Naive thymus-derived CD4-positive, alpha-beta T cell (primary cell): ENCODE measurements around the gene CEP55. TPM values are rescaled to one million over a fixed set of nuclear protein-coding genes. Genes with fewer than 3 reads are reported as not detected.

Experiments
- ATAC-seq: fragments of 150-1000 bp; cut with Tn5 transposase; 2 replicates; pipeline ENCODE4 v1.10.0; 2021; ENCODE audit warnings: mild to moderate bottlenecking, moderate library complexity
- CTCF ChIA-PET: fragments of 350-600 bp; sonication (Branson Sonifier 250); formaldehyde crosslinking; loops from one replicate; lab custom pipeline; 2021; ENCODE audit warnings: antibody characterized with exemption; lab: Charles Lee
- POLR2A ChIA-PET: fragments of 350-600 bp; sonication (Branson Sonifier 250); formaldehyde crosslinking; loops from one replicate; lab custom pipeline; 2021; ENCODE audit warnings: antibody characterized with exemption, inconsistent platforms; lab: Charles Lee
- DNase-seq, 9 donors: peaks; one replicate each; pipeline versions ENCODE4 v3.0.0 to v3.0.0-alpha.2; 2020 to 2022; ENCODE audit warnings: mixed read lengths in 1 of 9
- H3K27ac ChIP-seq: one replicate; pipeline ENCODE4 v1.7.0; 2013; ENCODE audit warnings: mild to moderate bottlenecking, low read depth, low read length, moderate library complexity
- H3K27me3 ChIP-seq, 2 donors: one replicate each; pipeline ENCODE4 v1.7.0; 2013; ENCODE audit warnings: low read length in 2 of 2, mild to moderate bottlenecking in 2 of 2, moderate library complexity in 2 of 2; ENCODE audit not compliant: control insufficient read depth in 2 of 2, insufficient read depth in 2 of 2
- H3K36me3 ChIP-seq, 3 experiments: 1 replicate in 2 of 3; 2 replicates in 1 of 3; pipeline ENCODE4 v1.7.0; 2013; ENCODE audit warnings: low read length in 3 of 3, mild to moderate bottlenecking in 3 of 3, moderate library complexity in 1 of 3; ENCODE audit not compliant: insufficient read depth in 3 of 3, control insufficient read depth in 2 of 3
- H3K4me1 ChIP-seq, 2 donors: one replicate each; pipeline ENCODE4 v1.7.0; 2013; ENCODE audit warnings: low read length in 2 of 2, mild to moderate bottlenecking in 2 of 2, moderate library complexity in 1 of 2; ENCODE audit not compliant: control insufficient read depth in 2 of 2, insufficient read depth in 2 of 2
- H3K4me3 ChIP-seq: 2 replicates; pipeline ENCODE4 v1.7.0; 2013; ENCODE audit warnings: mild to moderate bottlenecking, low read length
- H3K9me3 ChIP-seq, 3 experiments: 1 replicate in 2 of 3; 2 replicates in 1 of 3; pipeline ENCODE4 v1.7.0; 2013; ENCODE audit warnings: low read length in 3 of 3; ENCODE audit not compliant: control insufficient read depth in 2 of 3
- H3K27ac Mint-ChIP-seq, 9 donors: one replicate each; pipeline ENCODE4 v1.8.0; 2020 to 2022; ENCODE audit warnings: mixed read lengths in 9 of 9, mild to moderate bottlenecking in 8 of 9, moderate library complexity in 5 of 9, inconsistent platforms in 2 of 9
- H3K27me3 Mint-ChIP-seq, 5 donors: one replicate each; pipeline ENCODE4 v1.8.0; 2021 to 2022; ENCODE audit warnings: mixed read lengths in 5 of 5, mild to moderate bottlenecking in 1 of 5
- H3K36me3 Mint-ChIP-seq, 5 donors: one replicate each; pipeline ENCODE4 v1.8.0; 2020 to 2022; ENCODE audit warnings: mixed read lengths in 5 of 5, mild to moderate bottlenecking in 3 of 5, inconsistent platforms in 1 of 5
- H3K4me1 Mint-ChIP-seq, 7 donors: one replicate each; pipeline ENCODE4 v1.8.0; 2020 to 2022; ENCODE audit warnings: mixed read lengths in 7 of 7, mild to moderate bottlenecking in 3 of 7, inconsistent platforms in 1 of 7
- H3K4me3 Mint-ChIP-seq, 10 donors: one replicate each; pipeline ENCODE4 v1.8.0; 2020 to 2022; ENCODE audit warnings: mild to moderate bottlenecking in 10 of 10, mixed read lengths in 10 of 10, moderate library complexity in 6 of 10, inconsistent platforms in 2 of 10
- H3K9me3 Mint-ChIP-seq, 11 donors: one replicate each; pipeline ENCODE4 v1.8.0; 2020 to 2022; ENCODE audit warnings: mixed read lengths in 11 of 11, mild to moderate bottlenecking in 4 of 11, inconsistent platforms in 1 of 11, moderate library complexity in 1 of 11
- intact Hi-C, 2 donors: fragments of 100-400 bp; cut with micrococcal nuclease; formaldehyde crosslinking; loops; one replicate each; pipeline ENCODE4 v1.15.1; 2023
- polyA plus RNA-seq, 2 donors: library from polyadenylated mRNA; unstranded; fragments of 300-500 nt; fragmentation: Illumina TruSeq; gene quantifications; one replicate each; pipeline ENCODE4 v1.2.3, GENCODE V29; 2021
- total RNA-seq, 6 experiments: library from RNA in 5 of 6; stranded (reverse) in 5 of 6; gene quantifications; 1 replicate in 5 of 6; 2 replicates in 1 of 6; pipeline ENCODE4 v1.2.3 and lab custom pipeline; 2021 to 2026

The CEP55 gene
- total and polyA plus RNA-seq, 7 experiments from 2014 or later: 0.54 to 48.6 TPM; not detected in 5

GRCh38 chr10:93572606-93573005 lies 76.2 kb downstream of the CEP55 start:
- H3K27ac Mint-ChIP-seq: no peak overlapping the region
- peaks cover 5 to 16% (median 10%) of the 10 kb centered on the region in 7 donors for H3K4me1 Mint-ChIP-seq
- peak overlapping the region in 1 of 10 donors; percentile 12 for H3K4me3 Mint-ChIP-seq
- ChIA-PET POLR2A (no interaction called here), CTCF (no interaction called here)
- Histone ChIP-seq H3K4me1 (no peaks in the 10 kb centered on the region), H3K36me3 (no peaks in the 10 kb centered on the region), H3K4me3 (no peak overlapping the region), H3K27me3 (peaks cover 3 to 4% of the 10 kb centered on the region in 2 donors), H3K9me3 (no peaks in the 10 kb centered on the region), H3K27ac (no peak overlapping the region)
- DNase-seq (no peak), ATAC-seq (no peak)
- no peaks in the 10 kb centered on the region for H3K36me3 Mint-ChIP-seq
- intact Hi-C loops: no loop called here
- H3K9me3 Mint-ChIP-seq: no peaks in the 10 kb centered on the region
- peaks cover 39 to 58% (median 53%) of the 10 kb centered on the region in 5 donors for H3K27me3 Mint-ChIP-seq

- DNase-seq (no peak), ATAC-seq (peak; percentile 41)
- Mint-ChIP-seq H3K27me3 (peaks cover 32 to 51% (median 47%) of the 10 kb centered on the region in 5 donors), H3K9me3 (no peaks in the 10 kb centered on the region), H3K4me1 (peaks cover 5 to 16% (median 10%) of the 10 kb centered on the region in 7 donors), H3K36me3 (peaks cover 0 to 4% (median 0%) of the 10 kb centered on the region in 5 donors), H3K4me3 (no peak overlapping the region), H3K27ac (no peak overlapping the region)
- CTCF ChIA-PET: no interaction called here
- no peak overlapping the region for H3K27ac ChIP-seq
- H3K4me3 ChIP-seq: no peak overlapping the region
- peaks cover 3 to 4% of the 10 kb centered on the region in 2 donors for H3K27me3 ChIP-seq
- H3K4me1 ChIP-seq: no peaks in the 10 kb centered on the region
- H3K9me3 ChIP-seq: no peaks in the 10 kb centered on the region
- H3K36me3 ChIP-seq: no peaks in the 10 kb centered on the region
- intact Hi-C loops: no loop called here
- POLR2A ChIA-PET: no interaction called here
These were observed 76.9 kb downstream of the CEP55 start for GRCh38 chr10:93573051-93573909.

- DNase-seq: no peak
- H3K4me3 ChIP-seq: no peak overlapping the region
- peaks cover 0 to 6% (median 0%) of the 10 kb centered on the region in 11 donors for H3K9me3 Mint-ChIP-seq
These were observed 77.5 kb downstream of the CEP55 start for GRCh38 chr10:93573924-93574323.

GRCh38 chr10:93576888-93577287 lies 80.5 kb downstream of the CEP55 start:
- Mint-ChIP-seq H3K4me3 (no peak overlapping the region), H3K9me3 (peaks cover 0 to 27% (median 10%) of the 10 kb centered on the region in 11 donors), H3K27me3 (peaks cover 24 to 33% (median 27%) of the 10 kb centered on the region in 5 donors), H3K27ac (no peak overlapping the region), H3K36me3 (peaks cover 0 to 9% (median 4%) of the 10 kb centered on the region in 5 donors), H3K4me1 (peaks cover 5 to 16% (median 10%) of the 10 kb centered on the region in 7 donors)
- H3K27ac ChIP-seq: no peak overlapping the region
- H3K27me3 ChIP-seq: peaks cover 3 to 4% of the 10 kb centered on the region in 2 donors
- no peaks in the 10 kb centered on the region for H3K36me3 ChIP-seq
- no peak for DNase-seq
- no peaks in the 10 kb centered on the region for H3K4me1 ChIP-seq
- H3K4me3 ChIP-seq: no peak overlapping the region
- ChIA-PET CTCF (no interaction called here), POLR2A (no interaction called here)
- intact Hi-C loops: no loop called here
- ATAC-seq: no peak
- peaks cover 0 to 11% (median 0%) of the 10 kb centered on the region in 3 experiments for H3K9me3 ChIP-seq

More at GRCh38 chr10:93573924-93574323, 77.5 kb downstream of the CEP55 start:
- peaks cover 3 to 4% of the 10 kb centered on the region in 2 donors for H3K27me3 ChIP-seq
- H3K27me3 Mint-ChIP-seq: peaks cover 30 to 45% (median 41%) of the 10 kb centered on the region in 5 donors
- ChIA-PET POLR2A (no interaction called here), CTCF (no interaction called here)
- intact Hi-C loops: no loop called here
- H3K4me3 Mint-ChIP-seq: no peak overlapping the region
- ATAC-seq: no peak
- no peaks in the 10 kb centered on the region for H3K36me3 ChIP-seq
- H3K4me1 ChIP-seq: no peaks in the 10 kb centered on the region
- no peak overlapping the region for H3K27ac ChIP-seq
- no peaks in the 10 kb centered on the region for H3K9me3 ChIP-seq
- no peak overlapping the region for H3K27ac Mint-ChIP-seq
- H3K36me3 Mint-ChIP-seq: peaks cover 0 to 4% (median 0%) of the 10 kb centered on the region in 5 donors
- peaks cover 5 to 16% (median 10%) of the 10 kb centered on the region in 7 donors for H3K4me1 Mint-ChIP-seq

GRCh38 chr10:93577565-93577964 lies 81.2 kb downstream of the CEP55 start:
- H3K36me3 ChIP-seq: no peaks in the 10 kb centered on the region
- Mint-ChIP-seq H3K9me3 (peaks cover 0 to 27% (median 10%) of the 10 kb centered on the region in 11 donors), H3K4me1 (peaks cover 5 to 11% (median 9%) of the 10 kb centered on the region in 7 donors), H3K27ac (no peak overlapping the region), H3K27me3 (peaks cover 17 to 31% (median 22%) of the 10 kb centered on the region in 5 donors), H3K4me3 (no peak overlapping the region), H3K36me3 (peaks cover 0 to 9% (median 4%) of the 10 kb centered on the region in 5 donors)
- POLR2A ChIA-PET: no interaction called here
- H3K4me3 ChIP-seq: no peak overlapping the region
- no peak overlapping the region for H3K27ac ChIP-seq
- CTCF ChIA-PET: no interaction called here
- H3K4me1 ChIP-seq: no peaks in the 10 kb centered on the region
- H3K27me3 ChIP-seq: peaks cover 0 to 3% of the 10 kb centered on the region in 2 donors
- DNase-seq: no peak
- H3K9me3 ChIP-seq: peaks cover 0 to 11% (median 0%) of the 10 kb centered on the region in 3 experiments
- ATAC-seq: no peak
- intact Hi-C loops: no loop called here
